A204.1 (cell line): ENCODE measurements around the gene TOM1L2.
"Not testable (repeated sequence)": the region's sequence is repeated elsewhere in the genome, so short reads cannot be mapped to it uniquely, and the experiment has no call there.

ENCODE experiments used
- FAIRE-seq: peaks from 2 replicates; lab custom pipeline; 2012; peaks lifted over from hg19 to GRCh38; lab: Jason Lieb, UNC

The TOM1L2 gene

DNA sequence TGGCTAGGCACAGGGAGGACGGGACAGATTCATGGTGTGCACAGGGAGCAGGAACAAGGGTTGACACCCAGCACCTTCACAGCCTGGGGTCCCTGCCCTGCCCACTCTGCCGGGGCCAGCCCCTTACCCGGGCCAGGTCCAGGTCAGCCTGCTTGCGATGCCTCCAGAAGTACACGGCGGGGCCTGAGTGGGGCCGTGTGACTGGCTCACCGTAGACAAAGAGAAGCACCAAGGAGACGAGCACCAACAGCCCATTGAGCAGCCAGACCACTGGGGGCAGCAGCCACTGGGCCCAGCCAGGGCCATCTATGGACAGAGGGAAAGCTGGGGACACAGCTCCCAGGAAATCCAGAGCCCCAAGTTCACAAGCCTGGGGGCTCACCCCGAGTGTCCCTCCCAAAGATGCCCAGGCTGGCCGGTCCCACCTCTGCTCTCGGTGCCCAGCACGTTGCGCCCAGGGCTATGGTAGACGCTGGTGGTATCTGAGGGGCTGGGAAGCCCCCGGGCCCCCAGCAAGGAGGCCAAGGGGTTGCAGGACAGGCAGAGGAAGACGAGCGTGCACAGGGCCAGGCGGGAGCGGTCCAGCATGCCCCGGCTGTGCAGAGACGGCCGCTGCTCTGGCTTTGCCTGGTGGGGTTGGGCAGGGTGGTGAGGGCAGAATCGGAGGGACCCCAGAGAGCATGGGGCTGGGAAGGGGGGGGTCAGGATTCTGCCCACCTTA, 155.2 kb downstream of the TOM1L2 start:
- FAIRE-seq: no peak

DNA sequence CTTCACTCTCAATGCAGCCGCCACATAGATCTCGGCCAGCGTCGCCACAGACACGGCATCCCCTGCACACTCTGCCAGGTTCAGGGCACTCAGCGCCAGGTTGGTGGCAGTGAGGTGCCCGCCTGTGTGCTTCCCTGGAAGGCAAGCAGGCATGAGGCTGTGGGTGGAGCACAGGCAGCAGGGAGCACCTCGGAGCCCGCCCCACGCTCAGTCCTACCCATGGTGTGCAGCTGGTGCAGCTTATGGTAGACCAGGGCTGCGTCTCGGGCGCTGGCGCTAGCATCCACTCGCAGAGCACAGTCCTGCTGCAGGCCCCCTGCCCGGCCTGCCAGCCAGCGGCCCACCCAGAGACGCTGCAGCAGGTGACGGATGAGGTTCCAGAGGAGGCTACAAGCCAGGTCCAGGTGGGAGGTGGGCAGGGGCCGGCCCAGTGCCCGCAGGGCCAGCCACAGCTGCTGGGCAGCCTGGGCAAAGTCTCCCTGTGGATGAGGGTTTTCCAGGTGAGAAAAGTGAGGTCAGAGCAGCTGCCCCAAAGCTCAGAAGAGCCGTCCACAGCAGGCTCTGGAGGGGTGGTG, 155.9 kb downstream of the TOM1L2 start:
- no peak for FAIRE-seq

GRCh38 chr17:17815436-17816200, 156.6 kb downstream of the TOM1L2 start:
- FAIRE-seq: no peak

DNA sequence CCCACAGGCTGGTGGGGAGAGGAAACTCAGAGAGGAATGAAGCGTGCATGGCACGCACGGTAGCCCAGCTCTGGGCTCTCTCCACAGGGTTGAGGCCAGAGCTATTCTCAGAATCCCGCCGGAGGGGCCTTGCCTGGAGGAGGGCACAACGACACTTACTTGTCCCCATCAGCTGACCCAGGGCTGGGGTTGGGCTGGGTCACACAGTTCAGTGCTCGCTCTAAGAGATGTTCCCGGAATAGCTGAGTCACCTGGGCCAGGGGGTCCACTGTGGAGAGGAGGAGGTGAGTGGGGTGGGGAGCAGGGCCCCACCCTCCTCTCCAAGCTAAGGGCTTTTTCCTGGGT, 157.2 kb downstream of the TOM1L2 start:
- FAIRE-seq: no peak

DNA sequence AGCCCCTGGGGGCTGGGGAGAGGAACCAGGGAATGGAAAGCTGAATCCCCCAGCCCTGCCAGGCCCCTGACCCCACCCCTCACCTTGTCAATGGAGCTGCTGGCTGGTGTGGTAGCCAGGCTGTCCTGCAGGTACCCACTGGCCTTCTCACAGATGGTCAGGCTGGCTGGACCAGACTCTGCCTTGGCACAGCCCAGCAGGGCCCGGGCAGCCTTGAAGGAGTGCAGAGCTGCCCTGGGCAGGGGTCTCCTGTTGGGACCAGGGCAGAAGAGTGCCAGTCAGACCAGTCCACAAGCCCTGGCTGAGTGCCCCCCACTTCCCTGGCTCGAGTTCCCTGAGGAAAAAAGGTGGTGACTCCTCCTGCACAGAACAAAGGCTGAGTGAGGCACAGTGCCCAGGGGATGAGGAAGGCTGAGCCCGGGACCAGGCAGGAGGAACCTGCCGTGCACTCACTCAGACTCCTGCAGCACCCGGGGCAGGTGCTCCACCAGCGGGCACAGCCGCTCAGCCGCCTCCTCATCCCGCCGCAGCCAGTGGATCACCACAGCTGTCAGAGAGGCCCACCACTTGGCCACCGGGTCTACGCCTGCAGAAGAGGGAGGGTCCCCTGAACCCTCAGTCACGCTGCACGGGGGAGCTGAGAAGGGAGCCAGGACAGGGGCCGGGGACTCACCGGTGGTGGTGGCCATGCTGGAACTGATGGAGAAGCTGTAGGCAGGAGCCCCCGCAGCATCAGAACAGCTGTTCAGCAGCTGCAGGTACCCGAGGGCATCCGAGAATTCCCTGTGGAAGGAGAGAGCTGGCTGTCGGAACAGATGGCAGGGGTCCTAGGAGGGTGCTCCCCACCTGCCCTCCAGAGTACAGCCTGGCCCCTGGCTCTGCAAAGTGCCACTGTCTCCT, 157.8 kb downstream of the TOM1L2 start:
- no peak for FAIRE-seq

GRCh38 chr17:17813725-17814095, 158.5 kb downstream of the TOM1L2 start:
- FAIRE-seq: no peak

DNA sequence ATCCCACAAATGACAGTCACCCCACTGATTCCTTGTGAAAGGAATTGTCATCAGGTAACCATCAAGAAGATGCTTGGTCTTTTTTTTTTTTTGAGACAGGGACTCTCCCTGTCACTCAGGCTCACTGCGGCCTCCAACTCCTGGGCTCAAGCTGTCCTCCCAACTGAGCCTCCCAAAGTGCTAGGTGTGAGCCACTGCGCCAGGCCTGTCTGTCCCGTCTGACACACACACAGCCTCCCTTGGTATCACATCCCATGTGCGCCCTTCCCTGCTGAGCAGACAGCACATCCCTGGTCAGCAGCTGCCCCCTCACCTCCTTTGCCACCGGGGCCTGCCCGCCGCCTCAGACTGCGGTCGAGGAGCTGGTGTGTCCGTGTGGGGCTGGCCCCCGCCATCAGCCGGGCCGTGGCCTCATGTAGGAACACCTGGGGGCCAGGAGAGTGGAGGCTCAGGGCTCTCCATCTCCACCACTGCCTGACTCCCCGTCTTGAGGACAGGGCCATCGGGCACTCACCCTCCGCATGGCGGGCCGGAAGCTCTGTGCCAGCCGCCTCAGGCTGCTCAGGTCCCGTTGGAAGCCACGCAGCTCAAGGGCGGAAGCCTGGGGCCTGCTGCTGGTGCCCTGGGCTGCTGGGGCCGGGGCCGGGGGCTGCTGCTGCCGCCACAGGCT, 159.0 kb downstream of the TOM1L2 start:
- FAIRE-seq: no peak

DNA sequence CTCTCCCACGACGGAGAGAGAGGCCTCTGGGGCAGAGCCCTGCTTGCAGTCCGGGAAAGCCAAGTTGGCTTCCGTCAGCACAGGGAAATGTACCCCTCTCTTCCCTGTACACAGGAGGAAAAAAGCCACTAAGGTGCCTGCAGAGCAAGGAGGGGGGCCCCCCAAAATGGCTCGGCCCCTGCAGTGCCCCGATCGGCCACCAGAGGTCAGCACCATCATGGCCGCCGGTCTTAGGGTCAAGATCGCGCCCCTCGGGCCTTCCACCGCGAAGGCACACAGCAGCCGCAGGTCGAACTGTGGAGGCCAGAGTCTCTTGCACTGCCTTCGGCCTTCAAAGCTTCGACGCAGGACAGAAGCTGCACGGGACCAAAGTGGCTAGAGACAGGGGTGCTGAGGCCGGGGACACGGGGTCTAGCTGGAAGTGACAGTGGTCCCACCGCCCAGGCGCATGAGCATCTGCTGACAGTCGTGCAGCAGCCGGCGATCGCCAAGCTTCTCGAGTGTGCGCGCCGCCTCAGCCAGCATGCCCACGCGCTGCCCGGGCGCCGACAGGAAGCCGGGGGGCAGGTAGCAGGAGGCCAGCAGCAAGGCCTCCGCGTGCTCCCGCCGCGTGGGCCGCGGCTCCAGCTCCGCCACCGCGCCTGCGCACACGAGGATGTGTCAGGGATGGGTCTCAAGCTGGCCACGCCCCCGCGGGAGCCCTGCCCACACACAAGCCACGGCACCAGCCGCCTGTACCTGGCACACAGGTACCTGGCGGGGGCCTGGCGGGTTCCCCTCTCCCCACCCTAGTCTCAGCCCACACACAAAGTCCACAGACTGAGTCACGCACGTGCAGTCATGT, 159.8 kb downstream of the TOM1L2 start:
- no peak for FAIRE-seq

- FAIRE-seq: no peak
Observed at GRCh38 chr17:17811381-17812210, 160.6 kb downstream of the TOM1L2 start.

GRCh38 chr17:17810895-17811248, 161.3 kb downstream of the TOM1L2 start:
- FAIRE-seq: no peak

DNA sequence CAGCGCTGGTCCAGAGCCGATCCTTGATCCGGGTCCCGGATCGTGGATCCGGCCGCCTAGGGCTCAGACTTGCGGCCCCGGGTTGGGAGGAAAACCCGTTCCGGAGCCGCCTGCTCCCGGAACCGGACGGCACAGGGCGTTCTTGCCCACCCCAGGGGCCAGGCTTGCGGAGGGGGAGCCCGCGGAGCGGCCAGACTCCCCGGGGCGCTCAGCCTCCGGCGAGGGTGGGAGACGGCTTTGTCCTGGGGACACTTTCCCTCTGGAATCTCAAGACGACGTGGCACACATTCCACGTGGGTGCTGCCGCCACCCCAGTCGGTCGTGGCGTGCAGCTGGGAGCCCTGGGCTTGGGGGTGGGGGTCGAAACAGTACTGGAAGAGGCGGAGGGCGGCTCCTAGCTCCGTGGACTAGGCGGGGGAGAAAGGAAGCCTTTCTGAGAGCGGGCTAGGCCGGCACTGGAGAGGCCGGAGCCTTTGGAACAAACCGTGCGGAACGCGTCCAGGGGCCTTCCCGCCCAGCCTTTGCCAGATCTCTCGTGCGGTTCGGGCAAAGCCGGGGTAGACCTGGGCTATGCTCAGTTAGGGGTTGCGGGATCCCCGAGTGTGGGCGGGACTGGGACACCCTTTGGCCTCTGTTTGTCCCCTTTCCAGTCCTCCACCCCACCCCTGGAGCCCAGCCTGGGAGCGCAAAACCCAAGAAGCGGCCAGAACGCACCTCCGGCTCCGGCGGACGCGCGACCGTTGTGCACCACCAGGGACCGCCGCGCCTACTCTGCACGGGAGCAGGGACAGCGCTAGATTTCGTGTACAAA, 161.9 kb downstream of the TOM1L2 start:
- no peak for FAIRE-seq

GRCh38 chr17:17809531-17810083, 162.6 kb downstream of the TOM1L2 start:
- no peak for FAIRE-seq

GRCh38 chr17:17808706-17809432, 163.3 kb downstream of the TOM1L2 start:
- no peak for FAIRE-seq

DNA sequence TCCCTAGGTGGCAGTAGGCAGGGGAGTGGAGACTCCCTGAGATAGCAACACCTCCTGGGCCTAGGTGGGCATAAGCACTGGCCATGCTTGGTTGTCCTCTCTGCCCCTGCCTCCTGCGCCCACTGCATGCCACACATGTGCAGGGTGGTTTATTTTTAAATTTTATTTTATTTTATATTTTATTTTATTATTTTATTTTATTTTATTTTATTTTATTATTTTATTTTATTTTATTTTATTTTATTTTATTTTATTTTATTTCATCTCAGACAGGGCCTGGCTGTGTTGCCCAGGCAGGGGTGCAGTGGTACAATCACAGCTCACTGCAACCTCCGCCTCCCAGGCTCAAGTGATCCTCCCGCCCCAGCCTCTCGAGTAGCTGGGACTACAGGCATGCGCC, 164.0 kb downstream of the TOM1L2 start:
- not testable (repeated sequence) for FAIRE-seq

- no peak for FAIRE-seq
Observed at GRCh38 chr17:17807440-17807839, 164.8 kb downstream of the TOM1L2 start.

DNA sequence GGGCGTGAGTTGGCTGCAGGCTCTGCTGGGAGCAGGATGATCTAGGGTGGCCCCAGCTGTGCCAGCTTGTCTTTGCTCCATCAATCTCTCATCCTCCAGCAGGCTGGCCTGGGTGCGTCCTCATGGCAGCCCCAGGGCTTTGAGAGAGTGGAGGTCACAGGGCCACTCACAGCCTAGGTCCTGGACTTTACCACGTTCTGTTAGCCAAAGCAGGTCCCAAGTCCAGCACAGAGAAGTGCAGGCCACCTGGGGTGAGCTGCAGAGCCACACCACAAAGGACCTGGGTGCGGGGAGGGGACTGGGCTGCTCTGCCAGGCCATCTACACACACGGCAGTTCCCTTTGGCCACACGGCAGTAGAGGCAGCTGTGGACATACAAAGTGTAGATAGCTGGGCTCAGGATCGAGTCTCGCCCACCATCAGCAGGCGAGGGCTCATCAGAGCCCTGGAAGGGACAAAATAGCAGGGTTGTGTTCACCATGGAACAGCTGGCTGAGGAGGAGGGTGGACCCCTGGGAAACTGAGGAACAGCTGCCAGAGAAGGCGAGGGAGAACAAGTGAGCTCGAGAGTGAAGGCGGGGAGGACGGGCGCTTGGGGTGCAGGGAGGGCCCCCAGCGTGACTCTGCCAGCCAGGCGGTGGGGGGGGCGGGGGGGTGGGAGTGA, 165.5 kb downstream of the TOM1L2 start:
- FAIRE-seq: no peak

DNA sequence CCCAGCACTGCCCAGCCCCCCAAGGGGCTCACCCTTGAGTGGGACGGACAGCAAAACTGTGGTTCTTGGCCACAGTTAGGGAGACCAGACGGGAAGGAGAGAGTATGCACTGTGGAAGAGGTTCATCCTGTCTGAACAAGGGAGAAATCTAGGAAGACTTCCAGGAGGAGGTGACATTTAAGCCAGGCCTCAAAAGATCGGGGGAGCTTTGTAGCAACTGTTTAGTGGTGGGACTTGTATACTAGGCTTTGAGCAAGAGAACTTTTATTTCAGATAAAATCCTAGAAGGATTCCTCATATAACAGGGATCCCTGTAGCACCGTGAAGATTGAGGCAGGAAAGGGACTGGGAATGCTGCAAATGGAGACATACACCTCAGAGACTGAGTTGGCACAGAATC, 166.2 kb downstream of the TOM1L2 start:
- no peak for FAIRE-seq

GRCh38 chr17:17805575-17805974, 166.6 kb downstream of the TOM1L2 start:
- FAIRE-seq: no peak
